HG02870 (cell line): Measurements from ENCODE around the gene THOC5.

Experiments
- ATAC-seq: cut with Tn5 transposase; IDR thresholded peaks from one replicate; pipeline ENCODE4 v1.9.1; 2021; ENCODE audit warnings: mild to moderate bottlenecking, moderate library complexity; ENCODE audit not compliant: unreplicated experiment

The THOC5 gene

GRCh38 chr22:29478326-29479276 lies 75.0 kb downstream of the THOC5 start:
- ATAC-seq, result no peak

DNA sequence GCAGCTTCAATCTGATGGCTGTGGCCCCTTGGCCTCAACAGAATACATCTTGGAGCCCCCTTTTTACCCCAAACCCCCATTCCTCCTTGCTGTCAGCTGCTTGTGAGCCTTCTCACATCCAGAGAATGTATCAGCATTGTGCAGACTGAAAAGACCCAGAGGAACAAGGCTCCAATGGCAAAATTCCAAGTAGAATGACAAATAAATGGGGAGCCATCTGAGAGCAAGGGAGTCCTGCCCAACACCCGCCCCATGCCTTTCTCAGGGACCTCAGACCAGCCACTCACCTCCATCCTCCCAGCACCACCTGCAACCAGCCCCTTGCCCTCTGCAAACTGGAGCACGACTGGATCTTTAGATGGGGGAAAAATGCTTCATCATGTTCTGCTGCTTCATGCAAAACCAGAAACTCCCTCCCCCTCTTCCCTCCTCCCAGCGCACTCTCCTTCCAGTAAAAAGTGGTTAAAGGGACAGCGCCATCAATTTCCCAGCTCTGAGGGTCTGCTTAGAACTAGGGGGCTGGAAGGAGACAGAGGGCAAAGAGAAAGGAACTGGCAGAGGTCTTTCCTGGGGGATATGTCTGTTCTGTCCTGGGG lies 75.7 kb downstream of the THOC5 start:
- ATAC-seq, result no peak

GRCh38 chr22:29476116-29476515 lies 77.4 kb downstream of the THOC5 start:
- ATAC-seq, result no peak

- no peak for ATAC-seq
Measured at GRCh38 chr22:29475550-29475949, 78.0 kb downstream of the THOC5 start.

DNA sequence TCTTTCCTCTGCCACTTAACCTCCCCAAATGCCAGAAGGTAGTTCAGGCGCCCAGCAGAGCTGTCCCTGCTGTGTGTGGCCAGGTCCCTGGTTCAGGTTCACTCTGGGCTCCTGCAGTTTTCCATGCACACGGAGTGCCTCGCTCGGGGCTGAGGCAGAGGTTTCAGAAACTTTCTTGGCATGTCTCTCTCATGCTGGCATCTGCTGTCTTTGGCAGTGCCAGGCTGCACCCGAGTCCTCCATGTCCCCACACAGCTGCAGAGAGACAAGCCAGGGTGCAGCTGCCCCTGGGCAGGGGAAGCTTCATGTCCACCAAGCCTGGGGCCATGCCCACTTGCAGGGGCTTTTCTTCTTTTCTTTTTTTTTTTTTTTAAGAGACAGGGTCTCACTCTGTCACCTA lies 80.6 kb downstream of the THOC5 start:
- ATAC-seq, result no peak

DNA sequence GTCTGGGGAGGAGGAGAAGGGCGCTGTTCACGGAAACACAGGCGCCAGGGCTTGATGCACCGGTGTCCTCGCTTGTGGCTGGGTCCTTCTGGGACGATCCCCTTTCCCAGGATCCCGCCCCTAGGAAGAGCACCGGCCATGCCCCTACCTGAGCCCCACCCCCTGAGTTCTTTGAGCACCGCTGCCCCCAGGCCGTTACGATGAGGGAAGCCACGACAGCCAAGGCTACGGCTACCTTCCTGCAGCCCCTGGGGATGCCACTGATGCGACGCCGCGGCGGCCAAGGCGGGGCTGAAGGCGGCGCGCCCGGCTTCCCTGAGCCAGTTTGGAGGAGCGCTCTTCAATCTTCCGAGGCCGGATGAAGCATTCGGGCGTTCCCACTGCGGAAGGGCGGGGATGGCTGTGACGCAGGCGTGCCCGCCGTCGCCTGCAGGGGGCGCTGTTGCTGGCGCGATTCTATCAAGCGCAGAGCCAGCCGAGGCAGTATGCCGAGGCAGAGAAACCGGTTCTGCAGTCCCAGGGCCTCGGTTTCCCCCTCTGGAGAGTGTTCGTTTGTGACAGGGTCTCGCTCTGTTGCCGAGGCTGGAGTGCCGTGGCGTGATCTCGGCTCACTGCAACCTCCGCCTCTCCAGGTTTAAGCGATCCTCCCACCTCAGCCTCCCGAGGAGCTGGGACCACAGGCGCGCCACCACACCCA lies 83.2 kb downstream of the THOC5 start:
- ATAC-seq, result no peak

- ATAC-seq, result no peak
Measured at GRCh38 chr22:29469755-29470154, 83.8 kb downstream of the THOC5 start.

GRCh38 chr22:29464581-29464980 lies 89.0 kb downstream of the THOC5 start:
- no peak for ATAC-seq

GRCh38 chr22:29463629-29464028 lies 89.9 kb downstream of the THOC5 start:
- ATAC-seq, result no peak

GRCh38 chr22:29461263-29461662 lies 92.3 kb downstream of the THOC5 start:
- ATAC-seq, result no peak

- no peak for ATAC-seq
Measured at GRCh38 chr22:29459773-29460172, 93.8 kb downstream of the THOC5 start.

DNA sequence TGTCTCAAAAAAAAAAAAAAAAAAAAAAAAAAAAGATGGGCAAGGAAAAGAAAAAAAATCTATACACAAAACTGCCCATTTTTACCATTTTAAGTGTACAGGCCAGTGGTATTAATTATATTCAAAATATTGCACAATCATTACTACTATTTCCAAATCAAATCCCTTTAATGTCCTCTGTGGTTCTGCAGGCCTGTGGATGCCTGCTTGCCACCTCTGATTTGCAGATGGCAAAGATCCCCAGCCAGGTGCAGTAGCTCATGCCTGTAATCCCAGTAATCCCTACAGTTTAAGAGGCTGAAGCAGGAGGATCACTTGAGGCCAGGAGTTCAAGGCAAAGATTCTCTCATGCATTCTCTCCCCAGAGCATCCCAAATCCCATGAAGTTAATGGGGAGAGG lies 95.0 kb downstream of the THOC5 start:
- ATAC-seq, result no peak

DNA sequence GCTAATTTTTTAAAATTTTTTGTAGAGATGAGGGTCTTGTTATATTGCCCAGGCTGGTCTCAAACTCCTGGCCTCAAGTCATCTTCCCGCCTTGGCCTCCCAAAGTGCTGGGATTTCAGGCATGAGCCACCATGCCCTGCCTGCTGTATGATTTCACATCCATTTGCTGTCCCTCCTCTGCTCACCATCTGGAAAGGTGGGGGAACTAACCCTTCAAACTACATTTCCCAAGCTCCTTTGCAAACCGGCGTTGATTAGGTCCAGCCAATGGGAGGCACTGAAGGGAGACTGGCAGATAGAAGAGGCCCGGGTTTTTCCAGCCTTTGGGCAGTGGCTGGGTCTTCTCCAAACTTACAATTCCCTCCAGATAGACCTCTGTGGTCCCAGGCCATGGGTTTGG lies 95.8 kb downstream of the THOC5 start:
- ATAC-seq, result no peak

DNA sequence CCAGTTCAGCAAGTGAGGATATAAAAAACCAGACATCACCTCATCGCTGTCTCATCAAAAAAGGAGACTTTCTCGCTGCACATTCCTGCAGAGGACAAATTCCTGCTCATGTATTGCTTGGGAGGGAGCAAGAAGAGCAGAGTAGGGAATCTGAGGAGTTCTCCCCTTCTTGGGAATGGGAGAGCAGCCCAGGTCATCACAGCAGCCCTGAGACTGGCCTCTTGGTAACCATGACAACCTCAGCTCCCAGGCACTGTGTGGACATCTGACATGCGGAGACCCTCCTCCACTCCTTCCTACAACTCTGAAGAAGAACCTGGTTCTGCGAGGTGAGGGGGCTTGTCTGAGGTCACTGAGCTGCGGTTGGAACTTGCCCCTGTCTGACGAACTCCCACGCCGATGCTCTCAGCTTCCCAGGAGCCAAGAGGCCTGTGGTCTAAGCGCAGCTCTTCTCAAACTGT lies 97.3 kb downstream of the THOC5 start:
- ATAC-seq, result no peak
